HG03196 (cell line): ENCODE measurements around the gene TTC12.
A peak's percentile ranks its signal among the peaks of the same experiment; 100 is the strongest.
"Not testable (repeated sequence)": the region's sequence is repeated elsewhere in the genome, so short reads cannot be mapped to it uniquely, and the experiment has no call there.

ENCODE experiments used
- ATAC-seq: cut with Tn5 transposase; IDR thresholded peaks from one replicate; pipeline ENCODE4 v1.9.1; 2021; ENCODE audit not compliant: unreplicated experiment

The TTC12 gene

GRCh38 chr11:113282898-113283437 lies 31.4 kb upstream of the TTC12 start:
- ATAC-seq = no peak

- no peak for ATAC-seq
Measured at GRCh38 chr11:113283881-113284280, 30.5 kb upstream of the TTC12 start.

GRCh38 chr11:113286009-113286408 lies 28.4 kb upstream of the TTC12 start:
- no peak for ATAC-seq

GRCh38 chr11:113286509-113287497 lies 27.6 kb upstream of the TTC12 start:
- no peak for ATAC-seq

GRCh38 chr11:113287801-113288200 lies 26.6 kb upstream of the TTC12 start:
- no peak for ATAC-seq

GRCh38 chr11:113288286-113288863 lies 26.0 kb upstream of the TTC12 start:
- no peak for ATAC-seq

GRCh38 chr11:113289431-113290187 lies 24.8 kb upstream of the TTC12 start:
- peak; percentile 98 for ATAC-seq

GRCh38 chr11:113293936-113294335 lies 20.4 kb upstream of the TTC12 start:
- no peak for ATAC-seq

GRCh38 chr11:113295993-113296392 lies 18.4 kb upstream of the TTC12 start:
- ATAC-seq = no peak

GRCh38 chr11:113296447-113297205 lies 17.8 kb upstream of the TTC12 start:
- no peak for ATAC-seq

GRCh38 chr11:113298496-113298895 lies 15.9 kb upstream of the TTC12 start:
- not testable (repeated sequence) for ATAC-seq

- ATAC-seq = no peak
Measured at GRCh38 chr11:113304916-113305315, 9.5 kb upstream of the TTC12 start.

GRCh38 chr11:113305440-113306336 lies 8.7 kb upstream of the TTC12 start:
- peak; percentile 65 for ATAC-seq

GRCh38 chr11:113308601-113309000 lies 5.8 kb upstream of the TTC12 start:
- no peak for ATAC-seq

GRCh38 chr11:113311536-113311935 lies 2.8 kb upstream of the TTC12 start:
- ATAC-seq = no peak

- no peak for ATAC-seq
Measured at GRCh38 chr11:113313601-113314000, 782 bp upstream of the TTC12 start.

GRCh38 chr11:113314065-113314388 lies 356 bp upstream of the TTC12 start:
- ATAC-seq = no peak

GRCh38 chr11:113315811-113316210 lies 1.4 kb downstream of the TTC12 start:
- no peak for ATAC-seq

- ATAC-seq = no peak
Measured at GRCh38 chr11:113316256-113316655, 1.9 kb downstream of the TTC12 start.

- ATAC-seq = no peak
Measured at GRCh38 chr11:113317339-113317738, 3.0 kb downstream of the TTC12 start.
